OCI-LY1 (cell line): ENCODE measurements around the gene OLFM2.

Experiments
- H2AFZ ChIP-seq: fragments of 200-600 bp; sonication (generic), shearing (Covaris generic); 2 replicates; pipeline ENCODE4 v1.6.0; 2014; ENCODE audit warnings: antibody characterized with exemption, mild to moderate bottlenecking, low read length
- H3F3A ChIP-seq: fragments of 200-600 bp; sonication (generic), shearing (Covaris generic); 2 replicates; pipeline ENCODE4 v1.6.0; 2014; ENCODE audit warnings: mild to moderate bottlenecking, antibody characterized with exemption, low read length, moderate library complexity; ENCODE audit not compliant: insufficient read depth
- H3K27ac ChIP-seq: fragments of 200-600 bp; sonication (generic); 2 replicates; pipeline ENCODE4 v1.5.1; 2014; ENCODE audit warnings: low read length, mixed run types, mild to moderate bottlenecking, low read depth; ENCODE audit not compliant: poor library complexity, severe bottlenecking
- H3K27me3 ChIP-seq: fragments of 200-600 bp; sonication (generic); 2 replicates; pipeline ENCODE4 v1.6.0; 2014; ENCODE audit warnings: antibody characterized with exemption, mild to moderate bottlenecking, low read length, moderate library complexity; ENCODE audit not compliant: insufficient read depth
- H3K36me3 ChIP-seq: fragments of 200-600 bp; sonication (generic); 2 replicates; pipeline ENCODE4 v1.6.1; 2014; ENCODE audit warnings: mild to moderate bottlenecking, antibody characterized with exemption, low read length, moderate library complexity, mixed read lengths; ENCODE audit not compliant: insufficient read depth
- H3K4me1 ChIP-seq: fragments of 200-600 bp; sonication (generic); 2 replicates; pipeline ENCODE4 v1.5.1; 2014; ENCODE audit warnings: mild to moderate bottlenecking, low read length, moderate library complexity; ENCODE audit not compliant: insufficient read depth, severe bottlenecking
- H3K4me2 ChIP-seq: fragments of 200-600 bp; sonication (generic), shearing (Covaris generic); 2 replicates; pipeline ENCODE4 v1.6.1; 2014; ENCODE audit warnings: low read length
- H3K4me3 ChIP-seq: fragments of 200-600 bp; sonication (generic); 2 replicates; pipeline ENCODE4 v1.5.1; 2014; ENCODE audit warnings: low read length, low read depth, mild to moderate bottlenecking, mixed read lengths; ENCODE audit not compliant: poor library complexity, severe bottlenecking
- H3K79me2 ChIP-seq: fragments of 200-600 bp; shearing (Covaris generic); 2 replicates; pipeline ENCODE4 v1.6.1; 2016; ENCODE audit warnings: mixed run types, low read length, mixed read lengths; ENCODE audit not compliant: insufficient read depth
- H3K9ac ChIP-seq: fragments of 200-600 bp; sonication (generic), shearing (Covaris generic); 2 replicates; pipeline ENCODE4 v1.6.1; 2014; ENCODE audit warnings: mild to moderate bottlenecking, low read length, mixed read lengths
- H3K9me2 ChIP-seq: fragments of 200-600 bp; sonication (generic), shearing (Covaris generic); 2 replicates; pipeline ENCODE4 v1.6.1; 2014; ENCODE audit warnings: low read depth, mild to moderate bottlenecking, low read length, mixed read lengths
- H3K9me3 ChIP-seq: fragments of 200-600 bp; shearing (Covaris generic); 2 replicates; pipeline ENCODE4 v1.6.1; 2014; ENCODE audit warnings: low read length, mixed read lengths
- H4K20me1 ChIP-seq: fragments of 200-600 bp; sonication (generic), shearing (Covaris generic); 2 replicates; pipeline ENCODE4 v1.6.0; 2016; ENCODE audit warnings: mild to moderate bottlenecking, low read length; ENCODE audit not compliant: insufficient read depth
- EZH2 ChIP-seq: fragments of 200-600 bp; sonication (generic), shearing (Covaris generic); IDR thresholded peaks from 2 replicates; pipeline ENCODE4 v1.8.0; 2017; ENCODE audit warnings: borderline replicate concordance, mixed run types, mild to moderate bottlenecking, antibody characterized with exemption, low read length, moderate library complexity, mixed read lengths
- TF ChIP-seq, protein P1 (sequence below): fragments of 200-600 bp; sonication (generic), shearing (Covaris generic); IDR thresholded peaks from 2 replicates; pipeline ENCODE4 v1.5.1; 2017; ENCODE audit warnings: mild to moderate bottlenecking, antibody characterized with exemption, low read length, moderate library complexity, mixed read lengths

OLFM2 gene

DNA sequence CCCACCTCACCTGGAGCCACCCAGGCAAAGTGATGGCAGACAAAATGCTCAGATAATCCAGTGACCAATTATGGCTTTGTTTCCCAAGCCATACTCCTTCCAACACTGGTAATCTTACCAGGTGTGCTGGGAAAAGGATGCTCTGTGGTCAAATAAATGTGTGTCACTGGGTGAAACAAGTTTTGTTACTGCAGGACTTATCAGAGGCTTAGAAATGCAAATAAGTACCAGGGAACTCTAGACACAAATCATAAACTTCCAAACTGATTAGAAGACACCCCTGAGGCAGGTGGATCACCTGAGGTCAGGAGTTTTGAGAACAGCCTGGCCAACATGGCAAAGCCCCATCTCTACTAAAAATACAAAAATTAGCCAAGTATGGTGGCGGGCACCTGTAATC, 74.8 kb downstream of the OLFM2 start:
- no peaks in the 10 kb centered on the region for H3K4me1 ChIP-seq
- H3F3A ChIP-seq, result no peaks in the 10 kb centered on the region
- H3K4me3 ChIP-seq, result no peak overlapping the region
- no peaks in the 10 kb centered on the region for H3K36me3 ChIP-seq
- no peak overlapping the region for H2AFZ ChIP-seq
- no peaks in the 10 kb centered on the region for H3K79me2 ChIP-seq
- H3K4me2 ChIP-seq, result no peak overlapping the region
- H4K20me1 ChIP-seq, result no peaks in the 10 kb centered on the region
- no peak overlapping the region for H3K27ac ChIP-seq
- H3K9me3 ChIP-seq, result no peaks in the 10 kb centered on the region
- H3K27me3 ChIP-seq, result no peaks in the 10 kb centered on the region; the same call in 1 of the 2 replicates
- no peak overlapping the region for H3K9ac ChIP-seq
- TF ChIP-seq, protein P1, sequence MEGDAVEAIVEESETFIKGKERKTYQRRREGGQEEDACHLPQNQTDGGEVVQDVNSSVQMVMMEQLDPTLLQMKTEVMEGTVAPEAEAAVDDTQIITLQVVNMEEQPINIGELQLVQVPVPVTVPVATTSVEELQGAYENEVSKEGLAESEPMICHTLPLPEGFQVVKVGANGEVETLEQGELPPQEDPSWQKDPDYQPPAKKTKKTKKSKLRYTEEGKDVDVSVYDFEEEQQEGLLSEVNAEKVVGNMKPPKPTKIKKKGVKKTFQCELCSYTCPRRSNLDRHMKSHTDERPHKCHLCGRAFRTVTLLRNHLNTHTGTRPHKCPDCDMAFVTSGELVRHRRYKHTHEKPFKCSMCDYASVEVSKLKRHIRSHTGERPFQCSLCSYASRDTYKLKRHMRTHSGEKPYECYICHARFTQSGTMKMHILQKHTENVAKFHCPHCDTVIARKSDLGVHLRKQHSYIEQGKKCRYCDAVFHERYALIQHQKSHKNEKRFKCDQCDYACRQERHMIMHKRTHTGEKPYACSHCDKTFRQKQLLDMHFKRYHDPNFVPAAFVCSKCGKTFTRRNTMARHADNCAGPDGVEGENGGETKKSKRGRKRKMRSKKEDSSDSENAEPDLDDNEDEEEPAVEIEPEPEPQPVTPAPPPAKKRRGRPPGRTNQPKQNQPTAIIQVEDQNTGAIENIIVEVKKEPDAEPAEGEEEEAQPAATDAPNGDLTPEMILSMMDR, result no peak
- no peak for TF ChIP-seq EZH2
- no peaks in the 10 kb centered on the region for H3K9me2 ChIP-seq

DNA sequence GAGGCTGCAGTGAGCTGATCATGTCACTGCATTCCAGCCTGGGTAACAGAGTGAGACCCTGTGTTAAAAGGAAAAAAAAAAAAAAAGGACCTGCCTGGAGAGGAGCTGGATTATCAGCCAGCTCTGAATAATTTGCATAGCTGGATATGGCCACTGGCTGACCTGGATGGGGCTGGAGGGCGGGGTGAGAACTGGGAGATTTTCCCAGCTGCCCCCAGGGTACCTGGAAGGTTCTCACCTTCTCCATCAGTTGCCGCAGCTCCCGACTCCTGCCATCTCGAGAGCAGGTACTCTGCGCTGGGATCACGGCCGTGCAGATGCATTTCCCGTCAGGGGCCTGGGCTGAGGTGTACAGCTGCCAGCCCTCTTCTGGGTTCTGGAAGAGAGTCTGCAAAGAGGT, 75.9 kb downstream of the OLFM2 start:
- no peaks in the 10 kb centered on the region for H4K20me1 ChIP-seq
- no peaks in the 10 kb centered on the region; the same call in 1 of the 2 replicates for H3K27me3 ChIP-seq
- no peak overlapping the region for H3K27ac ChIP-seq
- no peak overlapping the region for H3K4me3 ChIP-seq
- H3K9me3 ChIP-seq, result no peaks in the 10 kb centered on the region
- H2AFZ ChIP-seq, result no peak overlapping the region
- H3K79me2 ChIP-seq, result no peaks in the 10 kb centered on the region
- H3K36me3 ChIP-seq, result no peaks in the 10 kb centered on the region
- H3K9ac ChIP-seq, result no peak overlapping the region
- no peaks in the 10 kb centered on the region for H3F3A ChIP-seq
- no peak for TF ChIP-seq EZH2
- TF ChIP-seq, protein P1, result no peak
- H3K9me2 ChIP-seq, result no peaks in the 10 kb centered on the region
- H3K4me2 ChIP-seq, result no peak overlapping the region
- no peaks in the 10 kb centered on the region for H3K4me1 ChIP-seq

DNA sequence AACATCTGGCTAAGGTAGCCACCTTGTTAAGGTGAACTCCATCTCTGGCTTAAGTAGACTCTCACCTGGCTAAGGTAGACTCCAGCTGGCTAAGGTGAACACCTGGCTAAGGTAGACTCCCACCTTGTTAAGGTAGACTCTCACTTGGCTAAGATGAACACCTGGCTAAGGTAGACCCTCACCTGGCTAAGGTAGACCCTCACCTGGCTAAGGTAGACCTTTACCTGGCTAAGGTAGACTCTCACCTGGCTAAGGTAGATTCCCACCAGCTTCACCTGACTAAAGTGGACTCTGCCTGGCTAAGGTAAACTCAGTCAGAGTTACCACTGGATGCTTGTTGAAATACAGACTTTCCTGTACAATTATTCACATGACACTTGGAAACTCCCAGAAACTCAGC, 77.5 kb downstream of the OLFM2 start:
- TF ChIP-seq, protein P1, result no peak
- TF ChIP-seq EZH2, result no peak
- Histone ChIP-seq H3K4me1 (no peaks in the 10 kb centered on the region), H3K9ac (no peak overlapping the region), H4K20me1 (no peaks in the 10 kb centered on the region), H3K36me3 (no peaks in the 10 kb centered on the region), H3K9me2 (no peaks in the 10 kb centered on the region), H3F3A (no peaks in the 10 kb centered on the region), H3K27me3 (no peaks in the 10 kb centered on the region; the same call in 1 of the 2 replicates), H3K79me2 (no peaks in the 10 kb centered on the region), H3K27ac (no peak overlapping the region), H3K9me3 (no peaks in the 10 kb centered on the region), H3K4me3 (no peak overlapping the region), H3K4me2 (no peak overlapping the region), H2AFZ (no peak overlapping the region)
